H1 (cell line): ENCODE results near the gene SAMM50. TPM values are rescaled to one million over a fixed set of nuclear protein-coding genes. Genes with fewer than 3 reads are reported as not detected.

Experiments used
- CTCF ChIA-PET: fragments of 300-600 bp; sonication (Branson Sonifier 250); formaldehyde crosslinking; loops from one replicate; lab custom pipeline; 2021; ENCODE audit not compliant: partially characterized antibody; lab: Charles Lee
- POLR2A ChIA-PET: fragments of 300-600 bp; sonication (Branson Sonifier 250); formaldehyde crosslinking; loops from one replicate; lab custom pipeline; 2021; ENCODE audit warnings: inconsistent platforms; ENCODE audit not compliant: partially characterized antibody; lab: Charles Lee
- DNase-seq, 2 experiments: peaks; one replicate each; pipeline versions ENCODE4 v3.0.0 to v3.0.0-alpha.2; 2010 to 2022; ENCODE audit warnings: low spot score in 2 of 2, low read depth in 1 of 2, mixed read lengths in 1 of 2
- FAIRE-seq: peaks from 2 replicates; lab custom pipeline; 2011; peaks lifted over from hg19 to GRCh38; lab: Jason Lieb, UNC
- H2AFZ ChIP-seq: 2 replicates; pipeline ENCODE4 v1.8.1; 2012; ENCODE audit warnings: low read length, inconsistent platforms
- H2AK5ac ChIP-seq: 2 replicates; pipeline ENCODE4 v1.6.1; 2013; ENCODE audit warnings: low read depth, low read length
- H2BK120ac ChIP-seq: replicated peaks from 2 replicates; pipeline ENCODE3; 2013; ENCODE audit warnings: low read depth, low read length, inconsistent platforms
- H2BK12ac ChIP-seq: 2 replicates; pipeline ENCODE4 v1.6.1; 2013; ENCODE audit warnings: low read depth, low read length
- H2BK15ac ChIP-seq: 2 replicates; pipeline ENCODE4 v1.6.1; 2013; ENCODE audit warnings: low read length
- H2BK20ac ChIP-seq: 2 replicates; pipeline ENCODE4 v1.6.1; 2013; ENCODE audit warnings: low read length
- H2BK5ac ChIP-seq: 2 replicates; pipeline ENCODE4 v1.6.1; 2013; ENCODE audit warnings: low read depth, low read length
- H3K14ac ChIP-seq: 2 replicates; pipeline ENCODE4 v1.6.1; 2013; ENCODE audit warnings: inconsistent platforms; ENCODE audit not compliant: insufficient read length
- H3K18ac ChIP-seq: 2 replicates; pipeline ENCODE4 v1.6.1; 2013; ENCODE audit warnings: low read length; ENCODE audit errors: extremely low read depth
- H3K23ac ChIP-seq: 2 replicates; pipeline ENCODE4 v1.6.1; 2013; ENCODE audit warnings: inconsistent platforms; ENCODE audit not compliant: insufficient read length
- H3K23me2 ChIP-seq: 2 replicates; pipeline ENCODE4 v1.6.1; 2013; ENCODE audit warnings: low read depth, low read length
- H3K27ac ChIP-seq: 2 replicates; pipeline ENCODE4 v1.6.1; 2011; ENCODE audit warnings: low read depth, low read length, inconsistent platforms
- H3K27me3 ChIP-seq, 4 experiments: replicated peaks in 1 of 4; 1 replicate in 1 of 4; 2 replicates in 3 of 4; pipeline versions ENCODE4 v1.6.1 to v1.8.1; 2011 to 2013; ENCODE audit warnings: low read length in 3 of 4, mild to moderate bottlenecking in 3 of 4, inconsistent platforms in 2 of 4, mixed read lengths in 2 of 4, moderate library complexity in 1 of 4; ENCODE audit not compliant: control insufficient read depth in 3 of 4, insufficient read depth in 3 of 4; ENCODE audit errors: extremely low read depth in 1 of 4
- H3K36me3 ChIP-seq, 4 experiments: 2 replicates each; pipeline versions ENCODE4 v1.6.1 to v1.8.1; 2011 to 2013; ENCODE audit warnings: mild to moderate bottlenecking in 4 of 4, low read length in 3 of 4, moderate library complexity in 2 of 4, control low read depth in 1 of 4, inconsistent platforms in 1 of 4; ENCODE audit not compliant: insufficient read depth in 4 of 4, control insufficient read depth in 2 of 4
- H3K4ac ChIP-seq: replicated peaks from 2 replicates; pipeline ENCODE3; 2013; ENCODE audit warnings: low read length, low read depth, mixed read lengths, inconsistent platforms; ENCODE audit not compliant: insufficient read length
- H3K4me1 ChIP-seq, 4 experiments: replicated peaks in 1 of 4; 1 replicate in 1 of 4; 2 replicates in 3 of 4; pipeline versions ENCODE4 v1.6.1 to v1.8.1; 2011 to 2013; ENCODE audit warnings: low read length in 3 of 4, inconsistent platforms in 2 of 4, mixed read lengths in 1 of 4; ENCODE audit not compliant: insufficient read depth in 4 of 4, control insufficient read depth in 3 of 4
- H3K4me2 ChIP-seq, 2 experiments: 2 replicates each; pipeline versions ENCODE4 v1.6.1 to v1.8.1; 2011 to 2013; ENCODE audit warnings: low read depth in 2 of 2, low read length in 2 of 2, control low read depth in 1 of 2, inconsistent platforms in 1 of 2, mild to moderate bottlenecking in 1 of 2; ENCODE audit not compliant: insufficient read depth in 1 of 2
- H3K4me3 ChIP-seq, 4 experiments: fragments of 200-600, 300-600 bp in 1 of 4; sonication (generic), shearing (Covaris generic), sonication (Bioruptor Twin) in 1 of 4; 2 replicates each; pipeline versions ENCODE4 v1.5.1 to v1.8.1; 2011 to 2016; ENCODE audit warnings: low read length in 4 of 4, low read depth in 3 of 4, control low read depth in 2 of 4, inconsistent platforms in 2 of 4, mild to moderate bottlenecking in 2 of 4, mixed read lengths in 1 of 4, moderate library complexity in 1 of 4; ENCODE audit not compliant: insufficient read depth in 2 of 4; ENCODE audit errors: extremely low read depth in 1 of 4
- H3K56ac ChIP-seq: replicated peaks from 2 replicates; pipeline ENCODE3; 2013; ENCODE audit warnings: low read depth, mild to moderate bottlenecking, mixed read lengths, low read length, inconsistent platforms; ENCODE audit not compliant: insufficient read length
- H3K79me1 ChIP-seq: 2 replicates; pipeline ENCODE4 v1.6.1; 2013; ENCODE audit warnings: low read depth, low read length, control low read depth
- H3K79me2 ChIP-seq, 2 experiments: 2 replicates each; pipeline versions ENCODE4 v1.6.1 to v1.8.1; 2012 to 2013; ENCODE audit warnings: low read length in 2 of 2, mild to moderate bottlenecking in 2 of 2, inconsistent platforms in 1 of 2; ENCODE audit not compliant: insufficient read depth in 2 of 2, control insufficient read depth in 1 of 2
- H3K9ac ChIP-seq, 4 experiments: replicated peaks in 1 of 4; 1 replicate in 1 of 4; 2 replicates in 3 of 4; pipeline versions ENCODE4 v1.6.1 to v1.8.1; 2011 to 2013; ENCODE audit warnings: low read depth in 3 of 4, low read length in 3 of 4, control low read depth in 2 of 4, mild to moderate bottlenecking in 2 of 4, moderate library complexity in 2 of 4, inconsistent platforms in 1 of 4; ENCODE audit errors: extremely low read depth in 1 of 4
- H3K9me3 ChIP-seq, 2 experiments: 2 replicates each; pipeline versions ENCODE4 v1.6.1 to v1.8.1; 2012 to 2013; ENCODE audit warnings: mild to moderate bottlenecking in 2 of 2, moderate library complexity in 2 of 2, control low read depth in 1 of 2, inconsistent platforms in 1 of 2, low read depth in 1 of 2, low read length in 1 of 2, mixed read lengths in 1 of 2; ENCODE audit not compliant: insufficient read depth in 2 of 2
- H4K20me1 ChIP-seq, 2 experiments: replicated peaks in 1 of 2; 2 replicates each; pipeline versions ENCODE3 to v1.8.1; 2011 to 2013; ENCODE audit warnings: inconsistent platforms in 2 of 2, low read length in 2 of 2, mild to moderate bottlenecking in 1 of 2; ENCODE audit not compliant: insufficient read depth in 2 of 2, control insufficient read depth in 1 of 2
- H4K5ac ChIP-seq: 2 replicates; pipeline ENCODE4 v1.6.1; 2013; ENCODE audit warnings: low read length, low read depth, mixed read lengths, inconsistent platforms; ENCODE audit not compliant: insufficient read length
- H4K8ac ChIP-seq: 2 replicates; pipeline ENCODE4 v1.8.0; 2013; ENCODE audit warnings: mild to moderate bottlenecking, moderate library complexity, low read length, inconsistent platforms; ENCODE audit not compliant: insufficient read depth; ENCODE audit errors: extremely low read depth
- H4K91ac ChIP-seq: replicated peaks from 2 replicates; pipeline ENCODE3; 2013; ENCODE audit warnings: low read length, mixed read lengths, inconsistent platforms; ENCODE audit not compliant: insufficient read length
- ASH2L ChIP-seq: fragments of 200-600, 300-600 bp; sonication (generic); IDR thresholded peaks from one replicate; pipeline ENCODE4 v1.7.1; 2017; ENCODE audit warnings: low read length
- MAX ChIP-seq: IDR thresholded peaks from 2 replicates; pipeline ENCODE4 v1.6.1; 2012; ENCODE audit warnings: inconsistent platforms
- POLR2AphosphoS5 ChIP-seq: IDR thresholded peaks from 2 replicates; pipeline ENCODE4 v1.6.1; 2011; ENCODE audit warnings: low read depth, low read length
- SP4 ChIP-seq: IDR thresholded peaks from 2 replicates; pipeline ENCODE4 v1.6.1; 2012; ENCODE audit warnings: low read length, inconsistent platforms
- TAF1 ChIP-seq: IDR thresholded peaks from 2 replicates; pipeline ENCODE4 v1.6.1; 2011; ENCODE audit warnings: mild to moderate bottlenecking, low read depth, low read length
- WGBS, 2 experiments: shearing (Covaris generic) in 1 of 2; methylation state at CpG; one replicate each; pipeline versions ENCODE4 v1.1.6 to v1.1.7; 2013 to 2015; ENCODE audit warnings: low lambda C conversion rate in 2 of 2, mixed read lengths in 2 of 2, inconsistent platforms in 1 of 2, low coverage in 1 of 2, missing lambda C conversion rate in 1 of 2; ENCODE audit not compliant: insufficient replicate concordance in 2 of 2, insufficient coverage in 1 of 2, insufficient read length in 1 of 2; ENCODE audit errors: extremely low coverage in 1 of 2, missing lambda C conversion rate in 1 of 2; 5-methylcytosine and 5-hydroxymethylcytosine counted together
- polyA plus RNA-seq, 7 experiments: library from polyadenylated mRNA; depleted of rRNA in 3 of 7; stranded (reverse) in 5 of 7; unstranded in 2 of 7; fragments of >200 nt in 5 of 7; fragments of 200-250 nt in 2 of 7; gene quantifications; 1 replicate in 5 of 7; 2 replicates in 1 of 7; 4 replicates in 1 of 7; pipeline versions ENCODE4 v1.2.1 to v1.2.3, GENCODE V29; 2011 to 2013; ENCODE audit warnings: missing spikeins in 2 of 7, mixed read lengths in 2 of 7
- total RNA-seq: library from RNA; stranded (reverse); fragmentation: NEBNext Ultra II Directional; extraction: Animal tissue kit (Norgen Biotek cat#: 25700); gene quantifications from 2 replicates; pipeline ENCODE4 v1.2.1, GENCODE V29; 2021

SAMM50 gene
- total and polyA plus RNA-seq, 2 of the 8 experiments (the other 6 are each of a cell fraction or from before 2014, with no cell fraction given) = 45.4 to 70.3 TPM

GRCh38 chr22:43941449-43941848, 13.8 kb upstream of the SAMM50 start:
- H3K27me3 ChIP-seq = no peaks in the 10 kb centered on the region
- H3K27ac ChIP-seq = no peak overlapping the region
- H3K79me2 ChIP-seq = no peaks in the 10 kb centered on the region
- H4K8ac ChIP-seq = no peak overlapping the region
- H3K36me3 ChIP-seq = peaks cover 30 to 70% (median 52%) of the 10 kb centered on the region in 4 experiments
- no peaks in the 10 kb centered on the region for H3K79me1 ChIP-seq
- peaks cover 4 to 14% of the 10 kb centered on the region in 2 experiments for H4K20me1 ChIP-seq
- no peak overlapping the region for H4K5ac ChIP-seq
- ChIA-PET POLR2A (interaction anchor here (1.5 kb wide), 1 partner anchor 14 kb away, joined by 6 read pairs; no protein-coding TSS in a partner anchor), CTCF (interaction anchor here (0.5 to 3.1 kb wide), 8 partner anchors 10 to 745 kb away, joined by 3 to 10 read pairs (median 4); no protein-coding TSS in a partner anchor)
- H3K23ac ChIP-seq = no peak overlapping the region
- no peak overlapping the region for H2BK12ac ChIP-seq
- no peak overlapping the region for H2AFZ ChIP-seq
- H3K4me2 ChIP-seq = no peak overlapping the region
- H2BK5ac ChIP-seq = no peak overlapping the region
- H2BK15ac ChIP-seq = no peak overlapping the region
- no peak overlapping the region for H4K91ac ChIP-seq
- H2AK5ac ChIP-seq = no peak overlapping the region
- H3K9me3 ChIP-seq = no peaks in the 10 kb centered on the region
- no peak overlapping the region for H3K9ac ChIP-seq
- DNase-seq (no peak), FAIRE-seq (no peak)
- no peak overlapping the region for H3K4ac ChIP-seq
- H2BK120ac ChIP-seq = no peak overlapping the region
- H3K4me1 ChIP-seq = no peaks in the 10 kb centered on the region
- H3K14ac ChIP-seq = no peak overlapping the region
- no peak overlapping the region for H3K4me3 ChIP-seq
- H3K18ac ChIP-seq = no peak overlapping the region
- H2BK20ac ChIP-seq = no peak overlapping the region
- WGBS, 2 experiments = 97% methylated on average over 6 of the region's 6 CpGs; no CpG with 5 or more reads in 1 of the 2 experiments
- H3K23me2 ChIP-seq = no peaks in the 10 kb centered on the region
- H3K56ac ChIP-seq = no peak overlapping the region
- TF ChIP-seq SP4 (no peak), POLR2AphosphoS5 (no peak), MAX (no peak), TAF1 (no peak), ASH2L (no peak)
